Activated CD8-positive, alpha-beta memory T cell treated with anti-CD3 and anti-CD28 coated beads, Interleukin-2, amount 50 U/mL, for 24 hours (primary cell): ENCODE results near the gene RNF208.
"Not testable (repeated sequence)": the region's sequence is repeated elsewhere in the genome, so short reads cannot be mapped to it uniquely, and the experiment has no call there.

Source experiments
- DNase-seq: peaks from one replicate; pipeline ENCODE4 v3.0.0-alpha.2; 2020; ENCODE audit errors: extremely low read depth

Gene RNF208

GRCh38 chr9:137222190-137223077 lies at the start of gene RNF208:
RNF208 (minus strand) TSS chr9:137222240; CDS start chr9:137221212, 1,028 bp downstream.
- no peak for DNase-seq

DNA sequence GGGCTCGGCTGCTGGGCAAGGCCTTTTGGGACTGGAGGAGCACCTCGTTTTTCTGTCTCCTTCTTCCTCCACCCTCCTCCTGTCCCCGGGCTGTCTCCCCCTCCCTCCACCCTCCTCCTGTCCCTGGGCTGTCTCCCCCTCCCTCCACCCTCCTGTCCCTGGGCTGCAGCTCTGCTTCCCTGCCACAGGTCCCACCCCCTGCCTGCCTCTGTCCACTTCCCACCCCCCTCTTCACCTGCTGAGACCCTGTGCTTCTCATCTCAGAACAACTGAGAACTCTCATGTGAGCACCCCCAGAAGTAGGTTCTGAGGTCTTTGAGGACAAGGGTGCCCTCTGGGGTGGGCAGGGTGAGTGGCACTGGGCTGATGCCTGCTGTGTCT lies 49.6 kb upstream of the RNF208 start:
- no peak for DNase-seq

DNA sequence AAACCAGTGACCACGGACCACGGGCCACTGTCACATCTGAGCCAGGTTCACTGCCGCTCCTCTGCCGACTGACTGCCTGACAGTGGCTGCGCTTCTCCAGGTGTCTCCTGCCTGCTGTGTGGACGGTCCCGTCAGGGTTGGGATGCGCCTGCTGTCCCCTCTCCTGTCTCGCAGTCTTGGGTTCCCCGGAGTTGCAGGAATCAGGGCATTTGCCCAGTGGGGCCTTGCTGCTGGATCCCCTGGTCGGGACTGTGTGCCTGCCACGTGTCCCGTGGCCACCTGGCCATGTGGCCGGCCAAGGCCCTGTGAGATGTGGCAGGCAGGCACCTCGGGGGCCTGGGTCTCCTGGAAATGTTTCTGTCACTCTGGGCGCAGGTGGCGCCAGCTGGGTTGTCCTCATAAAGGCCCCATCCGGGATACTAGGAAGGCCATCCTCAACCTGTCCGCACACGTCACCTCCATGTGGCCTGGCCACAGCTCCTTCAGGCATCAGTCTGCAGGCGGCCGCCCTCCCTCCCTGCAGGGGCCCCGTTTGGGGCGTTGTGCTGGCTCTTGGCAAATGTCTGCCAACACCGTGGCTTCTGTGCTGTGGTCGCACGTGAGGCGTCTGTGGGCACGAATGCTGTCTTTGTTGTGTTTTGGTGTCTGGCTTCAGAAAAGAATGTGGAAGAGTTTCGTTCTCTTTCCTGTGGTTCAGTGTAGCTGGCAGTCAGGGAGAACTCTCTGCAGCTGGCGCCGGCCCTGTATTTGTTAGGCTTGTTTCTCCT lies 49.1 kb upstream of the RNF208 start:
- DNase-seq = no peak

DNA sequence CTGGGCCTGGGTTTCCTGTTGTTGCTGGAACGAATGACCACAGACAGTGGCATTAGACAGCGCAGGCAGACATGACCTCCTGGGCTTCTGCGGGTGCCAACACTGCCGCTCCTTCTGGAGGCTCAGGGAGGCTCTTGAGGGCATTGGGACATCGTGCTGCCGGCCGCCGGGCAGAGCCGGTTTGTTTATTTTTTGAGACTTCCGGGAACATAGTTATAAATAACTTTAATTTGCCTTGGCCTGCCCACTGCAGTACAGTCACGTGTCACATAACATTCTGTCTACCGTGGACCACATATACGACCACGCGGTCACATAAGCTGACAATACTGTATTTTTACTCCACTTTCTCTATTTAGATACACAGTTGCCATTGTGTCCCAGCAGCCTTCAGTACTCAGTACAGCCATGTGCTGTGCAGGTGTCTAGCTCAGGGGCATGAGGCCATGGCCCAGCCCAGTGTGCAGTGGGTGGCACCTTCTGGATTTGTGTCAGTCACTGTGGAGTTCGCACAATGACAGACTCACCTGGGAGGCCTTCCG lies 47.3 kb upstream of the RNF208 start:
- DNase-seq = no peak

- DNase-seq = no peak
Measured at GRCh38 chr9:137268538-137269201, 46.6 kb upstream of the RNF208 start.

GRCh38 chr9:137267933-137268355 lies 45.9 kb upstream of the RNF208 start:
- DNase-seq = no peak

DNA sequence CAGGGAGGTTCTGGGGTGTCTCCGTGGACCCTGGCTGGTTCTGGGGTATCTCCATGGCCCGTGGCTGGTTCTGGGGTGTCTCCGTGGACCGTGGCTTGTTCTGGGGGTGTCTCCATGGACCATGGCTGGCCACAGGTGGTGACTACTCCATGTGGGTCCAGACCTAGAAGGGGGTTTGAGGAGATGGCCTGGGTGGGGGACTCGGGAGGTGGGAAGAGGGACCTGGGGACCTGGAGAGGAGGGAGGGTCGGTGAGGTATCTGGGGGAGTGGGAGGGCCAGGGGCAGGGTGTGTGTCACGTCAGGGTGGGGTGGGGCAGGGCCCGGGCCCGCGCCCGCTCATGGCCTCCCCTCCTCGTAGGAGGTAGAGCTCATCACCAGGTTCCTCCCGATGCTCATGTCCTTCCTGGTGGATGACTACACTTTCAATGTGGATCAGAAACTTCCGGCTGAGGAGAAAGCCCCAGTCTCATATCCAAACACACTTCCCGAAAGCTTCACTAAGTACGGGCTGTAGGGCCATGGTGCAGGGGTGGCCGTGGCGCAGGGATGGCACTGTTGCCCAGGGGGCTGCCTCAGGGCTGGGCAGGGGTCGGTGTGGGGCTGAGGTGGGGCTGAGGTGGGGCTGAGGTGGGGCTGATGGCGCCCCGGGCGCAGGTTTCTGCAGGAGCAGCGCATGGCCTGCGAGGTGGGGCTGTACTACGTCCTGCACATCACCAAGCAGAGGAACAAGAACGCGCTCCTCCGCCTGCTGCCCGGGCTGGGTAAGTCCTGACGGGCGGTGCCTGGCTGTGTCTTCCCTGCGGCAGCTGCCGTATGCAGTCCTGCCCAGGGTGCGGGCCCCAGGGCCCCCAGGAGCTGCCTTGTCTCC lies 44.8 kb upstream of the RNF208 start:
- DNase-seq = no peak

DNA sequence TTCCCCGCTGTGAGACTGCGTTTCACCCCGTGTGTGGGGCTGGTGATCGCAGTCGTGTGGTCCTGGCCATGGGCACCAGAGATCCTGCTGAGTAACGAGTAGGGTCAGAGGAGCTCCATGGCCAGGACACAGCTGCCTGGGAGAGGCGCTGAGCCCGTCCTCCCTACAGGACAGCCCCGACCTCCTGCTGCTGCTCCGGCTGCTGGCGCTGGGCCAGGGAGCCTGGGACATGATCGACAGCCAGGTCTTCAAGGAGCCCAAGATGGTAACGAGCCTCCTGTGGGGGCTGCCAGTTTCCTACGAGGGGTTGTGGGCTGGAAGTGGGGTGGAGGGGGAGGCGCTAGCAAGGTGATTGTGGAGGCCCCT lies 44.1 kb upstream of the RNF208 start:
- DNase-seq = no peak

DNA sequence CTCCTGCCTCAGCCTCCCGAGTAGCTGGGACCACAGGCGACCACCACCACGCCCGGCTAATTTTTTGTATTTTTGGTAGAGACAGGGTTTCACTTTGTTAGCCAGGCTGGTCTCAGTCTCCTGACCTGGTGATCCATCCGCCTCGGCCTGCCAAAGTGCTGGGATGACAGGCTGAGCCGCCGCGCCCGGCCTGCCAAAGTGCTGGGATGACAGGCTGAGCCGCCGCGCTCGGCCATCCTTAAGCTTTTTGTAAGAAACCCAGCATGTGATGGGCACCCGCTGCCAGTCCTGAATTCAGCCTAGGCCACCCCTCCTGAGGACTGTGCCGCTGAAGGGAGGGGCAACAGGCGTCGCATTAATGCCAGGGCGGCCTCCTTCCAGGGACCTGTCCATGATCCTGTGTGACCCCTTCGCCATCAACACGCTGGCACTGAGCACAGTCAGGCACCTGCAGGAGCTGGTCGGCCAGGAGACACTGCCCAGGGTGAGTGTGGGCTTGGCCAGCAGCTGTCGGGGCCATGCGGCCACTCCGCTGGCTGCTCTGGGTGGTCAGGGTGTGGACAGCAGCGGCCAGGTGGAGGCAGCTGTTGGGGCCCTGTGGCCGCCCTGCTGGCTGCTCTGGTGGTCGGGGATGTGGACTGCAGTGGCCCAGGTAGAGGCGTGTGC lies 43.6 kb upstream of the RNF208 start:
- no peak for DNase-seq

DNA sequence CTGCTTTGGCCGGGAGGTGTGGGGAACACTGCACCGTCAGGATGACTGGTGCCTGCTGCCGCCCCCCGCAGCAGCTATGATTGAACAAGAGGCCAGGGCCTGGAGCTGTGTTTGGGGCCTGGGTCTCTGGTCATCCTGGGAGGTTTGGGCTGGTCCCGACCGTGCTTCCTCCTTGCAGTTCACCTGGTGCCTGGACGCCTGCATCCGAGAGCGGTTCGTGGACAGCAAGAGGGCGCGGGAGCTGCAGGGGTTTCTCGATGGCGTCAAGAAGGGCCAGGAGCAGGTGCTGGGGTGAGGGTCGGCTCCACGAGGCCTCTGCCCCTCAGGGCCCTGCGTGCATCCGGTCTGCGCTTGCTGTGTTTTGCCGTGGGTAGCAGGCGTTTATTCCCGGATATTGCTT lies 42.0 kb upstream of the RNF208 start:
- DNase-seq = no peak

DNA sequence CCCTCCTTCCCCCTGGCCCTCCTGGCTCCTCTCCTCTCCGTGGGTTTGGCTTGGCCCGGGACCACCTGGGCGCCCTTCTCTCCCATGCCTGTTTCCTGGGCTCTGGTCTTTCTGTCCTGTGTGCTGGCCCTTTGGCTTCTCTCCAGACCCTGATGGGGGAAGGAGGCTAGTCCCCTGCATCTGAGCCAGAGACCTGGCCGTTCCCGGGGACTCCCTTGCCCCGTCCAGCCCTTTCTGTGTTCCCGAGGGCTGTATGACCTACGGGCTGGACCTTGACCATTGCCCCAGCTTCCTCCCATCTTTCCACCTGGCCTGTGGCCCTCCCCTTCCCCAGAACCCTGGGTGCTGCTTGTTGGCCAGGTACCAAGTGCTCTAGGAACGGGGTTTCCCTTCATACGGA lies 41.5 kb upstream of the RNF208 start:
- DNase-seq = no peak

DNA sequence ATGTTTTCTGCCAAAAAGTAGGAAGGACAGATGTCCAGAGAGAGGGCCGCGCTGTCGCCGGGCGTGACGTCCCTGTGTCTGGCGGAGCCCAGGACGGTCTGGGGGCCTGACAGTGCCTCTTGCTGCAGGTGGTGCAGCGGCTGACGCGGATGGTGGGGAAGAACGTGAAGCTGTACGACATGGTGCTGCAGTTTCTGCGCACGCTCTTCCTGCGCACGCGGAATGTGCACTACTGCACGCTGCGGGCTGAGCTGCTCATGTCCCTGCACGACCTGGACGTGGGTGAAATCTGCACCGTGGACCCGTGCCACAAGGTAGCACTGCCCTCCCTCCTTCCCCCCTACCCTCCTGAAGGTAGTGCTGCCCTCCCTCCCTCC lies 40.9 kb upstream of the RNF208 start:
- no peak for DNase-seq

- DNase-seq = not testable (repeated sequence)
Measured at GRCh38 chr9:137262173-137262908, 40.3 kb upstream of the RNF208 start.

GRCh38 chr9:137256856-137257255 lies 34.8 kb upstream of the RNF208 start:
- no peak for DNase-seq

DNA sequence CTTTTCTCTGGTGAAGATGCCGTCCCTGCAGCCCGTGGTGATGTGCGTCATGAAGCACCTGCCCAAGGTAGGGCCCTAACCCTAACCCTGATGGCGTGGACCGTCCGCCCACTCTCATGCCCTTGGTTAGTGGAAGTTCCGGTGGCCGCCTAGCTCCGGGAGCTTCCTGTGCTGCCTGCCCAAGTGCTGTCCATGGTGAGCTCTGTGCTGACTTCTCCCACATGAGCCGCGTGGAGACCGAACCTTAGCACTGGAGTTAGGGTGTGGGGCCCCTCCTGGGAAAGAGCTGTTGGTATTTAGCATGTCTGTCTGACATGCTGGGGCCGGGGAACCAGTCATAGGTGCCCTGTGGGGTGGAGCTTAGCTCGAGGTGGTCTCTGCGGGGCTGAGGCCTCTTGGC lies 34.3 kb upstream of the RNF208 start:
- DNase-seq = no peak

- DNase-seq = no peak
Measured at GRCh38 chr9:137255448-137256114, 33.5 kb upstream of the RNF208 start.

DNA sequence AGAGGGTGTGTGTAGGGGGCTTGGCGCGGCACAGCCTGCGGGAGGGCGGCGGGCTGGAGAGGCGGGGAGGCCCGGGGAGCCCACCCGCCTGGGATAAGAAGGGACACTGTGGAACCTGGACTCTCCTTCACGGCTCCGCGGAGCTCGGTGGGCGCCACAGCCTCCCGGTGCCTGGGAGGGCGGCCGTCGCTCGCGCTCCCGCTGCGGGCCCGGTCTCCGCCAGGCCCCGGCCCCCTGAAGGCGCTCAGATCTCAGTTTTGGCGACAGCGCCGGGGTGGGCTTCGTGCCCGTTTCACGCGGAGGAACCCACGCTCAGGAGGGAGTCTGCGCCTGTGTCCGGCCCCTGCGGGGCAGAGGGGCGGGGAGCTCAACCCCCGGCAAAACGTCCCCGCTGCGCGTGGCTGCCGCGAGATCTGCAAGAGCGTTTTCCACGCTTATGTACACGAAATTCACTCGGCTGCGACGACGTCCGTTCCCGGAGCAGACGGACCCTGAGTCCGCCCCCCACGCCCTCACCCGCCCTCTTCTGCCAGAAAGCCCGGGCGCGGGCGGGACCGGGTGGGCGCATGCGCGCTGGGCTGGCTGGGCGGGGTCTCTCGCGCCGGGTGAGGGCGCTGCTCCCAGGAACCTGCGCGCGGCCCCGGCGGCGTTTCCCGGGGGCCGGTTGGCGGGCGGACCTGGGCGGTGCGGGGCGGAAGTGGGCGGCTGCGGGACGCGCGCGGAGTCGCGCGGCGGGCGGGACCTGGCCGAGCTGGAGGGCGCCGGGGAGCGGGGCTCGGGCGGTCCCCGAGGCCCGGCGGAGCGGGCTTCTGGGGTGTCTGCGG lies 32.8 kb upstream of the RNF208 start, which contains the start of gene NELFB:
NELFB (plus strand) TSS at position 704 of the 824 bp plus-strand sequence.
- DNase-seq = peak; percentile 84
